SU-DHL-6 (cell line): ENCODE data around the gene SCGN.

Source experiments
- H2AFZ ChIP-seq: fragments of 200-600 bp; sonication (generic); 2 replicates; pipeline ENCODE4 v1.6.1; 2014; ENCODE audit warnings: low read depth, mild to moderate bottlenecking, moderate library complexity, mixed read lengths, antibody characterized with exemption, low read length; ENCODE audit not compliant: severe bottlenecking
- H3F3A ChIP-seq: fragments of 200-600 bp; shearing (Covaris generic); 2 replicates; pipeline ENCODE4 v1.6.0; 2016; ENCODE audit warnings: antibody characterized with exemption, mild to moderate bottlenecking; ENCODE audit not compliant: insufficient read depth
- H3K27ac ChIP-seq: fragments of 200-600 bp; sonication (generic); 2 replicates; pipeline ENCODE4 v1.5.1; 2016; ENCODE audit warnings: low read depth, mild to moderate bottlenecking, low read length, moderate library complexity, mixed read lengths
- H3K27me3 ChIP-seq: fragments of 200-600 bp; sonication (generic), shearing (Covaris generic); 2 replicates; pipeline ENCODE4 v1.6.0; 2014; ENCODE audit warnings: mild to moderate bottlenecking, low read length
- H3K36me3 ChIP-seq: fragments of 200-600 bp; sonication (generic); 2 replicates; pipeline ENCODE4 v1.6.1; 2014; ENCODE audit warnings: mild to moderate bottlenecking, low read length, mixed read lengths
- H3K4me2 ChIP-seq: fragments of 300-600, 200-600 bp; shearing (Covaris generic), sonication (generic); 2 replicates; pipeline ENCODE4 v1.6.0; 2014; ENCODE audit warnings: low read length, low read depth, mild to moderate bottlenecking; ENCODE audit not compliant: poor library complexity, severe bottlenecking
- H3K4me3 ChIP-seq: fragments of 200-600 bp; sonication (generic); 2 replicates; pipeline ENCODE4 v1.5.1; 2014; ENCODE audit warnings: antibody characterized with exemption, low read length, mild to moderate bottlenecking, mixed read lengths; ENCODE audit not compliant: insufficient read depth, poor library complexity, severe bottlenecking
- H3K79me2 ChIP-seq: fragments of 200-600 bp; sonication (generic); 2 replicates; pipeline ENCODE4 v1.6.1; 2014; ENCODE audit warnings: mild to moderate bottlenecking, low read length, moderate library complexity; ENCODE audit not compliant: insufficient read depth
- H3K9ac ChIP-seq: fragments of 200-600 bp; sonication (generic); 2 replicates; pipeline ENCODE4 v1.7.0; 2014; ENCODE audit warnings: mild to moderate bottlenecking, low read length
- H3K9me2 ChIP-seq: fragments of 200-600 bp; sonication (generic); replicated peaks from 2 replicates; pipeline ENCODE4 v1.6.1; 2014; ENCODE audit warnings: low read length; ENCODE audit not compliant: insufficient read depth
- H3K9me3 ChIP-seq: fragments of 200-600 bp; sonication (generic); 2 replicates; pipeline ENCODE4 v1.6.1; 2014; ENCODE audit warnings: low read length, mixed read lengths; ENCODE audit not compliant: insufficient read depth
- H4K20me1 ChIP-seq: fragments of 200-600 bp; sonication (generic); 2 replicates; pipeline ENCODE4 v1.6.1; 2014; ENCODE audit warnings: low read depth, mild to moderate bottlenecking, antibody characterized with exemption, low read length, moderate library complexity, mixed read lengths
- EZH2phosphoT487 ChIP-seq: fragments of 200-600 bp; sonication (generic), shearing (Covaris generic); conservative IDR thresholded peaks from 2 replicates; pipeline ENCODE4 v1.6.1; 2018; ENCODE audit warnings: mild to moderate bottlenecking, antibody characterized with exemption, low read length, moderate library complexity, mixed read lengths
- TF ChIP-seq, protein P1 (sequence below): fragments of 200-600 bp; sonication (generic); IDR thresholded peaks from one replicate; pipeline ENCODE4 v1.5.1; 2017; ENCODE audit warnings: antibody characterized with exemption, mild to moderate bottlenecking, low read length, moderate library complexity; ENCODE audit not compliant: insufficient read depth, poor library complexity, severe bottlenecking

SCGN gene

DNA sequence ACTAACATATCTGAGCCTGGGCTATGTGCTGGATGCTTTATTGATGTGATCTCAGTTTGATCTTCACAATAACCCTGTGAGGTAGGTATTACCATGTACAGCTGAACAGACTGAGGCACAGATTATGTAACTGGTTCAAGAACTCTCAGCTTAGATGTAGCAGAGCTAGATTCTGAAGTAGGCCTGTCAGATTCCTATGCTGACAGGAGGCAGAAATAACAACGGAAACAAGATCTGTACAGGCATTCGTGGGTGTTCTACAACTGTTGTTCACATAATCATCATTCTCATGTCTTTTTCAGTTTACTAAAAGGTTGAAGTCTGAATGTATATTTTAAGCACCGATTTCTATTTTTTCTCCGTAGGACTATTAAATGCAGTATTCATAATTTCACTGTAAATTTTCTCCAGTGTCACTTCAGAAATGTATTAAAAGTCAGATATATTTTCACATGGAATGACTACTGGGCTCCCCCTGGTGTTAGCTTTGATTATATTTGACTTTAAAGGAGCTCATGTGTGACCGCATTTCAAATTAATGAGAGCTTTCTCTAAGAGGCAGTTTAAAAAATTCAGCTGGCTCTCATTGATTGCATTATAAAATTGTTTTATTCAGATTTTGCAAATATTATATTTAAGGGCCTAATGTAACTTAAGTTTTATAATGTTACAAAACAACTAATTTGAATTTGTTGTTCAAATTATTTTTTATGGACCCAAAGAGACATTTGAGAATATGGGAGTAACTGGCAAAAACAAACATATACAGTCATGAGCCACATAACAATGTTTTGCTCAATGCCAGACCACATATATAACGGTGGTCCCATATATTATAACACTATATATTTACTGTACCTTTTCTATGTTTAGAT is 66.1 kb downstream of the SCGN start:
- H3K9me2 ChIP-seq, result no peaks in the 10 kb centered on the region
- no peak overlapping the region for H3K9ac ChIP-seq
- no peak overlapping the region for H2AFZ ChIP-seq
- H3K27ac ChIP-seq, result no peak overlapping the region
- TF ChIP-seq, protein P1, sequence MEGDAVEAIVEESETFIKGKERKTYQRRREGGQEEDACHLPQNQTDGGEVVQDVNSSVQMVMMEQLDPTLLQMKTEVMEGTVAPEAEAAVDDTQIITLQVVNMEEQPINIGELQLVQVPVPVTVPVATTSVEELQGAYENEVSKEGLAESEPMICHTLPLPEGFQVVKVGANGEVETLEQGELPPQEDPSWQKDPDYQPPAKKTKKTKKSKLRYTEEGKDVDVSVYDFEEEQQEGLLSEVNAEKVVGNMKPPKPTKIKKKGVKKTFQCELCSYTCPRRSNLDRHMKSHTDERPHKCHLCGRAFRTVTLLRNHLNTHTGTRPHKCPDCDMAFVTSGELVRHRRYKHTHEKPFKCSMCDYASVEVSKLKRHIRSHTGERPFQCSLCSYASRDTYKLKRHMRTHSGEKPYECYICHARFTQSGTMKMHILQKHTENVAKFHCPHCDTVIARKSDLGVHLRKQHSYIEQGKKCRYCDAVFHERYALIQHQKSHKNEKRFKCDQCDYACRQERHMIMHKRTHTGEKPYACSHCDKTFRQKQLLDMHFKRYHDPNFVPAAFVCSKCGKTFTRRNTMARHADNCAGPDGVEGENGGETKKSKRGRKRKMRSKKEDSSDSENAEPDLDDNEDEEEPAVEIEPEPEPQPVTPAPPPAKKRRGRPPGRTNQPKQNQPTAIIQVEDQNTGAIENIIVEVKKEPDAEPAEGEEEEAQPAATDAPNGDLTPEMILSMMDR, result peak; percentile 83
- TF ChIP-seq EZH2phosphoT487, result no peak
- H3K4me2 ChIP-seq, result no peak overlapping the region
- H3F3A ChIP-seq, result no peaks in the 10 kb centered on the region
- no peak overlapping the region for H3K4me3 ChIP-seq
- H3K36me3 ChIP-seq, result no peaks in the 10 kb centered on the region
- no peaks in the 10 kb centered on the region for H3K9me3 ChIP-seq
- no peaks in the 10 kb centered on the region for H3K79me2 ChIP-seq
- 0 out of 2 replicates have a peak, but pooled peaks cover 3% of the 10 kb centered on the region for H3K27me3 ChIP-seq
- no peaks in the 10 kb centered on the region for H4K20me1 ChIP-seq

DNA sequence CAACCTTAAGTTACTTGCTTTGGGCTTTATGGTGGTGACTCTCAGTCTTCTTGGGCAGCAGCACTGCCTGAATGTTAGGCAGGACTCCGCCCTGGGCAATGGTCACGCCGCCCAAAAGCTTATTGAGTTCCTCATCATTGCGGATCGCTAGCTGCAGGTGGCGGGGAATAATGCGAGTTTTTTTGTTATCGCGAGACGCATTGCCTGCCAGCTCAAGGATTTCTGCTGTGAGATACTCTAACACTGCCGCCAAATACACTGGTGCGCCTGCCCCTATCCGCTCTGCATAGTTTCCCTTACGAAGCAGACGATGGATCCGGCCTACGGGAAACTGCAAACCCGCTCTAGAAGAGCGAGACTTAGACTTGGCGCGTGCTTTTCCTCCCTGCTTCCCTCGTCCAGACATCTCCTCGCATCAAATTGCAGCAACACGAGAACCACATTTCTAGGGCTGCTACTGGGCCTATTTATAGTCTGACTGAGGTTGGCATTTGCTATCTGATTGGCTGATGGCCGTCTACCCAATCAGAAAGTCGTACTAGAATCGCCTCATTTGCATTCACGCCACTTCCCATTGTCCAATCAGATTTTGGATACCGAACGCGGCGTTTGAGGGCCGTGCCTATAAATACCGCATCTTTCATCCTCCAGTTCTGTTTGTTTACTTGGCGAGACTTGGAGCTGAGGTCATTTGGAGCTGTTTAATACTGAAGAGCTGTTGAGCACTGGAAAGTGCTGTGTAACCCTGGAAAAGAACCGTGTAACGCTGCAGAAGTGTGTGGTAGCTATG is 74.3 kb downstream of the SCGN start:
- Histone ChIP-seq H3K9ac (no peak overlapping the region), H3F3A (no peaks in the 10 kb centered on the region), H3K27ac (no peak overlapping the region), H3K4me2 (no peak overlapping the region), H3K4me3 (no peak overlapping the region), H3K79me2 (no peaks in the 10 kb centered on the region), H2AFZ (no peak overlapping the region), H4K20me1 (no peaks in the 10 kb centered on the region), H3K9me2 (no peaks in the 10 kb centered on the region), H3K9me3 (no peaks in the 10 kb centered on the region), H3K36me3 (no peaks in the 10 kb centered on the region), H3K27me3 (0 out of 2 replicates have a peak, but pooled peaks cover 3% of the 10 kb centered on the region)
- no peak for TF ChIP-seq EZH2phosphoT487
- TF ChIP-seq, protein P1, result no peak

DNA sequence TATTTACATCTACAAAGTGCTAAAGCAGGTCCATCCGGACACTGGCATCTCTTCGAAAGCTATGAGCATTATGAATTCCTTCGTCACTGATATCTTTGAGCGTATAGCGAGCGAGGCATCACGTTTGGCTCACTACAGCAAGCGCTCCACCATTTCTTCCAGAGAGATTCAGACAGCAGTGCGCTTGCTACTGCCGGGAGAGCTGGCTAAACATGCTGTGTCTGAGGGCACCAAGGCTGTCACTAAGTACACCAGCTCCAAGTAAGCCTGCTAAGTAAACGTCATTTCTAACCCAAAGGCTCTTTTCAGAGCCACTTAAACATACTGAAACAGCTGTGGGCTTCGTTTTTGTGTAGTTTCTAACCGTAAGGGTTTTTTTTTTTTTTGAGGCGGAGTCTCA is 75.0 kb downstream of the SCGN start:
- no peaks in the 10 kb centered on the region for H3K36me3 ChIP-seq
- no peak overlapping the region for H3K4me3 ChIP-seq
- no peak overlapping the region for H2AFZ ChIP-seq
- no peak overlapping the region for H3K4me2 ChIP-seq
- no peak overlapping the region for H3K9ac ChIP-seq
- H3K27me3 ChIP-seq, result 0 out of 2 replicates have a peak, but pooled peaks cover 3% of the 10 kb centered on the region
- no peak overlapping the region for H3K27ac ChIP-seq
- no peaks in the 10 kb centered on the region for H4K20me1 ChIP-seq
- no peaks in the 10 kb centered on the region for H3F3A ChIP-seq
- no peaks in the 10 kb centered on the region for H3K9me2 ChIP-seq
- H3K9me3 ChIP-seq, result no peaks in the 10 kb centered on the region
- no peaks in the 10 kb centered on the region for H3K79me2 ChIP-seq
- TF ChIP-seq EZH2phosphoT487, result no peak
- TF ChIP-seq, protein P1, result no peak
